ENCODE measurements around the gene ZSCAN10.

- TF ChIP-seq CTCF (IDR thresholded peaks at IDR 0.05; ENCODE audit: low read length) = no peak
- no peak for TF ChIP-seq EZH2 (optimal IDR thresholded peaks at IDR 0.05; ENCODE audit: low read depth, low read length)
- TF ChIP-seq EZH2phosphoT487 (IDR thresholded peaks at IDR 0.05; ENCODE audit: low read length) = no peak
Measured at GRCh38 chr16:3044708-3045107, 54.4 kb downstream of the ZSCAN10 start.

All from MM.1S (cell line).